IMR-90 (cell line): Measurements from ENCODE around the gene TEC. TPM values are rescaled to one million over a fixed set of nuclear protein-coding genes. Genes with fewer than 3 reads are reported as not detected.
A peak's percentile ranks its signal among the peaks of the same experiment; 100 is the strongest.

ENCODE experiments used
- ATAC-seq: fragments of 200-7000 bp; cut with Tn5 transposase; 2 replicates; pipeline ENCODE4 v1.9.1; 2020; ENCODE audit warnings: low read depth, mild to moderate bottlenecking, moderate library complexity
- BruUV-seq: library from RNA; stranded (reverse); fragments of 400-500 nt; replicated peaks from 2 replicates; lab custom pipeline; 2021; lab: Mats Ljungman, UMichigan
- CTCF ChIA-PET: fragments of 300-600 bp; formaldehyde crosslinking; extraction: SDS; loops from one replicate; lab custom pipeline; 2021; ENCODE audit warnings: antibody characterized with exemption; lab: Yijun Ruan, JAX
- POLR2A ChIA-PET: fragments of 300-600 bp; sonication (Branson Sonifier 250); formaldehyde crosslinking; loops from one replicate; lab custom pipeline; 2022; ENCODE audit warnings: antibody characterized with exemption; ENCODE audit not compliant: unreplicated experiment; lab: Charles Lee
- DNase-seq: peaks from one replicate; pipeline ENCODE4 v3.0.0; 2013
- H2AFZ ChIP-seq: replicated peaks from 2 replicates; pipeline ENCODE3; 2013; ENCODE audit warnings: low read length, mild to moderate bottlenecking; ENCODE audit not compliant: poor library complexity
- H2AK5ac ChIP-seq: 2 replicates; pipeline ENCODE4 v1.6.1; 2013; ENCODE audit warnings: low read depth, low read length, inconsistent platforms
- H2AK9ac ChIP-seq: replicated peaks from 2 replicates; pipeline ENCODE3; 2013; ENCODE audit warnings: mild to moderate bottlenecking, low read depth, low read length, moderate library complexity; ENCODE audit not compliant: poor library complexity
- H2BK120ac ChIP-seq: 2 replicates; pipeline ENCODE4 v1.6.1; 2013; ENCODE audit warnings: low read depth, low read length, inconsistent platforms
- H2BK15ac ChIP-seq: 3 replicates; pipeline ENCODE4 v1.6.1; 2013; ENCODE audit warnings: low read depth, low read length, inconsistent platforms
- H2BK20ac ChIP-seq: 2 replicates; pipeline ENCODE4 v1.6.1; 2013; ENCODE audit warnings: low read depth, mild to moderate bottlenecking, inconsistent platforms, low read length, moderate library complexity
- H2BK5ac ChIP-seq: 2 replicates; pipeline ENCODE4 v1.6.1; 2013; ENCODE audit warnings: mild to moderate bottlenecking, low read depth, low read length, inconsistent platforms; ENCODE audit not compliant: poor library complexity, severe bottlenecking
- H3K14ac ChIP-seq: replicated peaks from 2 replicates; pipeline ENCODE4 v1.6.1; 2013; ENCODE audit warnings: low read depth, low read length, inconsistent platforms
- H3K18ac ChIP-seq: 2 replicates; pipeline ENCODE4 v1.6.1; 2013; ENCODE audit warnings: low read depth, low read length, control low read depth
- H3K23ac ChIP-seq: 2 replicates; pipeline ENCODE4 v1.6.1; 2013; ENCODE audit warnings: low read depth, low read length, inconsistent platforms
- H3K27ac ChIP-seq: 2 replicates; pipeline ENCODE4 v1.5.1; 2013; ENCODE audit warnings: mild to moderate bottlenecking, control low read depth, low read length; ENCODE audit not compliant: insufficient read depth
- H3K27me3 ChIP-seq: 2 replicates; pipeline ENCODE4 v1.6.1; 2013; ENCODE audit warnings: low read length; ENCODE audit not compliant: control insufficient read depth, insufficient read depth
- H3K36me3 ChIP-seq: 2 replicates; pipeline ENCODE4 v1.6.1; 2013; ENCODE audit warnings: low read length, mixed read lengths; ENCODE audit not compliant: control insufficient read depth, insufficient read depth
- H3K4ac ChIP-seq: 2 replicates; pipeline ENCODE4 v1.6.1; 2013; ENCODE audit warnings: low read depth, low read length, inconsistent platforms
- H3K4me1 ChIP-seq: 2 replicates; pipeline ENCODE4 v1.6.1; 2013; ENCODE audit warnings: low read length, mixed read lengths; ENCODE audit not compliant: control insufficient read depth, insufficient read depth
- H3K4me2 ChIP-seq: 2 replicates; pipeline ENCODE4 v1.6.1; 2013; ENCODE audit warnings: low read depth, mild to moderate bottlenecking, control low read depth, low read length, moderate library complexity
- H3K4me3 ChIP-seq: 2 replicates; pipeline ENCODE4 v1.5.1; 2013; ENCODE audit warnings: low read depth, mild to moderate bottlenecking, control low read depth, low read length, moderate library complexity; ENCODE audit not compliant: insufficient read depth
- H3K56ac ChIP-seq: 2 replicates; pipeline ENCODE4 v1.6.1; 2013; ENCODE audit warnings: low read length, inconsistent platforms; ENCODE audit not compliant: insufficient read depth; ENCODE audit errors: extremely low read depth
- H3K79me1 ChIP-seq, 2 experiments: 2 replicates each; pipeline ENCODE4 v1.6.1; 2013; ENCODE audit warnings: low read length in 2 of 2, inconsistent platforms in 1 of 2, low read depth in 1 of 2
- H3K9ac ChIP-seq: 2 replicates; pipeline ENCODE4 v1.6.1; 2013; ENCODE audit warnings: low read depth, low read length, control low read depth
- H3K9me1 ChIP-seq: 2 replicates; pipeline ENCODE4 v1.6.1; 2013; ENCODE audit warnings: low read length, inconsistent platforms; ENCODE audit not compliant: insufficient read depth
- H3K9me3 ChIP-seq: 2 replicates; pipeline ENCODE4 v1.6.1; 2013; ENCODE audit warnings: low read length; ENCODE audit not compliant: control insufficient read depth, insufficient read depth
- H4K20me1 ChIP-seq: 2 replicates; pipeline ENCODE4 v1.6.1; 2013; ENCODE audit warnings: low read length, inconsistent platforms; ENCODE audit not compliant: insufficient read depth
- H4K5ac ChIP-seq: 2 replicates; pipeline ENCODE4 v1.6.1; 2013; ENCODE audit warnings: mild to moderate bottlenecking, low read depth, low read length, control low read depth
- H4K8ac ChIP-seq, 2 experiments: 2 replicates each; pipeline ENCODE4 v1.6.1; 2013; ENCODE audit warnings: low read depth in 2 of 2, low read length in 2 of 2, control low read depth in 1 of 2, inconsistent platforms in 1 of 2
- H4K91ac ChIP-seq: 2 replicates; pipeline ENCODE4 v1.6.1; 2013; ENCODE audit warnings: low read depth, low read length, inconsistent platforms; ENCODE audit not compliant: insufficient read depth
- MXI1 ChIP-seq: IDR thresholded peaks from 2 replicates; pipeline ENCODE4 v1.6.1; 2012; ENCODE audit warnings: low read depth, mild to moderate bottlenecking, low read length, moderate library complexity, borderline replicate concordance
- RAD21 ChIP-seq: IDR thresholded peaks from 2 replicates; pipeline ENCODE4 v1.6.1; 2012; ENCODE audit warnings: low read length, improper control_type of control experiment
- RFX5 ChIP-seq: IDR thresholded peaks from 2 replicates; pipeline ENCODE4 v1.8.0; 2012; ENCODE audit warnings: low read depth, mild to moderate bottlenecking, low read length, moderate library complexity
- SMC3 ChIP-seq: fragments of 150-350 bp; IDR thresholded peaks from 2 replicates; pipeline ENCODE4 v1.6.1; 2016; ENCODE audit warnings: low read depth, mild to moderate bottlenecking, antibody characterized with exemption, low read length, moderate library complexity
- WGBS, 2 experiments: methylation state at CpG; one replicate each; pipeline versions ENCODE4 v1.1.5 to v1.1.7; 2013; ENCODE audit warnings: missing lambda C conversion rate in 2 of 2; ENCODE audit not compliant: insufficient read length in 1 of 2; ENCODE audit errors: extremely low coverage in 2 of 2; 5-methylcytosine and 5-hydroxymethylcytosine counted together
- dilution Hi-C: fragments of 300-500 bp; cut with HindIII; formaldehyde crosslinking; loops from one replicate; pipeline ENCODE4 v1.14.3; 2018; ENCODE audit warnings: low sequenced_read_pairs; ENCODE audit not compliant: unreplicated experiment
- in situ Hi-C: fragments of 300-500 bp; cut with MboI; formaldehyde crosslinking; loops from 3 replicates; pipeline ENCODE4 v1.14.3; 2019; ENCODE audit warnings: low sequenced_read_pairs, inconsistent platforms, mixed read lengths
- intact Hi-C: fragments of 100-400 bp; cut with micrococcal nuclease; formaldehyde crosslinking; loops from 2 replicates; pipeline ENCODE4 v1.10.0; 2022
- polyA plus RNA-seq, 3 experiments: library from polyadenylated mRNA; depleted of rRNA; stranded (reverse); fragments of >200 nt; gene quantifications; 2 replicates each; pipeline ENCODE4 v1.2.3, GENCODE V29; 2012; ENCODE audit warnings: low replicate concordance in 1 of 3
- total RNA-seq: library from RNA; depleted of rRNA; stranded (reverse); fragments of >200 nt; gene quantifications from 2 replicates; pipeline ENCODE4 v1.2.3, GENCODE V29; 2012

Gene TEC
- total and polyA plus RNA-seq, 2 of the 4 experiments (the other 2 are of a cell fraction), result 0.39 to 0.54 TPM

GRCh38 chr4:48261281-48261680 lies 8.4 kb downstream of the TEC start:
- Histone ChIP-seq H3K56ac (no peak overlapping the region), H3K4me2 (no peak overlapping the region), H3K27me3 (no peaks in the 10 kb centered on the region), H3K4me3 (no peak overlapping the region), H4K91ac (no peak overlapping the region), H3K9me3 (no peaks in the 10 kb centered on the region), H3K4ac (no peak overlapping the region), H2AK5ac (no peak overlapping the region), H2BK15ac (no peak overlapping the region), H3K18ac (no peak overlapping the region), H3K9me1 (no peaks in the 10 kb centered on the region), H3K14ac (no peak overlapping the region), H3K4me1 (peaks cover 2% of the 10 kb centered on the region; the same call in 1 of the 2 replicates), H2AK9ac (no peak overlapping the region), H3K36me3 (no peaks in the 10 kb centered on the region), H4K8ac (no peak overlapping the region), H3K9ac (no peak overlapping the region), H3K79me1 (no peaks in the 10 kb centered on the region), H4K20me1 (no peaks in the 10 kb centered on the region), H2BK5ac (no peak overlapping the region), H3K27ac (no peak overlapping the region), H2BK120ac (no peak overlapping the region), H2AFZ (no peak overlapping the region), H2BK20ac (no peak overlapping the region), H3K23ac (no peak overlapping the region), H4K5ac (no peak overlapping the region)
- in situ Hi-C loops, result no loop called here
- no CpG with 5 or more reads among the region's 1 CpG for WGBS, 2 experiments
- ATAC-seq, result no peak; the same call in 1 of the 2 replicates
- POLR2A ChIA-PET, result no interaction called here
- dilution Hi-C loops, result no loop called here
- DNase-seq, result peak; percentile 24
- TF ChIP-seq RAD21 (no peak), SMC3 (no peak), MXI1 (no peak), RFX5 (no peak)
- intact Hi-C loops, result no loop called here
- no TSS peak for BruUV-seq
- CTCF ChIA-PET, result no interaction called here
